H1 (cell line): ENCODE measurements around the gene PRDM5. TPM values are rescaled to one million over a fixed set of nuclear protein-coding genes. Genes with fewer than 3 reads are reported as not detected.

Source experiments
- CBX8 ChIP-seq: fragments of 300-800, 300-1000 bp; sonication (generic); IDR thresholded peaks from 2 replicates; pipeline ENCODE4 v1.7.1; 2016; ENCODE audit warnings: low read depth, low read length, borderline replicate concordance
- SUZ12 ChIP-seq: fragments of 200-600 bp; sonication (generic); IDR thresholded peaks from 2 replicates; pipeline ENCODE4 v1.6.1; 2012; ENCODE audit warnings: mild to moderate bottlenecking, inconsistent platforms, low read length, moderate library complexity, mixed read lengths
- polyA plus RNA-seq, 7 experiments: library from polyadenylated mRNA; depleted of rRNA in 3 of 7; stranded (reverse) in 5 of 7; unstranded in 2 of 7; fragments of >200 nt in 5 of 7; fragments of 200-250 nt in 2 of 7; gene quantifications; 1 replicate in 5 of 7; 2 replicates in 1 of 7; 4 replicates in 1 of 7; pipeline versions ENCODE4 v1.2.1 to v1.2.3, GENCODE V29; 2011 to 2013; ENCODE audit warnings: missing spikeins in 2 of 7, mixed read lengths in 2 of 7
- total RNA-seq: library from RNA; stranded (reverse); fragmentation: NEBNext Ultra II Directional; extraction: Animal tissue kit (Norgen Biotek cat#: 25700); gene quantifications from 2 replicates; pipeline ENCODE4 v1.2.1, GENCODE V29; 2021

Gene PRDM5
- total and polyA plus RNA-seq, 2 of the 8 experiments (the other 6 are each of a cell fraction or from before 2014, with no cell fraction given): 8.2 to 23.4 TPM

DNA sequence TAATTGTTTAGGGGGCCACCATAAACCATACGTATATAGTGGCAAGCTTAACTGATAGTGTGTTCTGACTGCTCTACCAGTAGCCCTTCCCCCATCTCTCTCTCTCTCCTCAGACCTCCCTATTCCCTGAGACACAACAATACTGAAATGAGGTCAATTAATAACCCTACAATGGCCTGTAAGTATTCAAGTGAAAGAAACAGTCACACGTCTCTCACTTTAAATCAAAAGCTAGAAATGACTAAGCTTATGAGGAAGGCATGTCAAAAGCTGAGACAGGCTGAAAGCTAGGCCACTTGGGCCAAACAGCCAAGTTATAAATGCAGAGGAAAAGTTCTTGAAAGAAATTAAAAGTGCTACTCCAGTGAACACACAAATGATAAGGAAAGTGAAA lies 78.0 kb downstream of the PRDM5 start (continued):
- TF ChIP-seq SUZ12 (no peak), CBX8 (no peak)
